AG04449 (cell line): Measurements from ENCODE around the gene MAP3K8.

Source experiments
- CTCF ChIA-PET: fragments of 350-600 bp; formaldehyde crosslinking; extraction: SDS; loops from one replicate; lab custom pipeline; 2021; ENCODE audit warnings: antibody characterized with exemption; lab: Yijun Ruan, JAX
- POLR2A ChIA-PET: fragments of 400-600, 350-600 bp; formaldehyde crosslinking; extraction: SDS; loops from one replicate; lab custom pipeline; 2020; ENCODE audit warnings: antibody characterized with exemption, inconsistent platforms; lab: Yijun Ruan, JAX
- DNase-seq: peaks from one replicate; pipeline ENCODE4 v3.0.0-alpha.2; 2010; ENCODE audit warnings: low read depth, low spot score
- H3K4me3 ChIP-seq: 2 replicates; pipeline ENCODE4 v1.5.1; 2011; ENCODE audit warnings: low read depth, mild to moderate bottlenecking, control low read depth, low read length
- TF ChIP-seq, protein P1 (sequence below): IDR thresholded peaks from one replicate; pipeline ENCODE4 v1.5.1; 2011; ENCODE audit warnings: mild to moderate bottlenecking, moderate library complexity, low read length, control low read depth, inconsistent platforms; ENCODE audit not compliant: insufficient read depth; ENCODE audit errors: missing control alignments

MAP3K8 gene

DNA sequence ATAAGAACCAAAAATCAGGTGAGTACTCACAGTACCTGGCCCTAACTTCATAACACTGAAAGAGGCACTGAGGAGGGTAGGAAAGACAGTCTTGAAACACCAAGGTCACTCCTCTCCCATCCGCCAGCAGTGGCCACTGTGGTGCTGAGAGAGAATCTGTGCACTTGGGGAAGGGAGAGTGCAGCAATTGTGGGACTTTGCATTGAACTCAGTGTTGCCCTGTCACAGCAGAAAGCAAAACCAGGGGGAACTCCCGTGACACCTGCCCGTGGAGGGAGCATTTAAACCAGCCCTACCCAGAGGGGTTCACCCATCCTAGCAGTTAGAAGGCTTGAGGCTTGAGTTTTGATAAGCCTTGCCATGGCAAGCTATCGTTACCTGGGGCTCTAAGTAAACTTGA is 35.2 kb upstream of the MAP3K8 start:
- TF ChIP-seq, protein P1, sequence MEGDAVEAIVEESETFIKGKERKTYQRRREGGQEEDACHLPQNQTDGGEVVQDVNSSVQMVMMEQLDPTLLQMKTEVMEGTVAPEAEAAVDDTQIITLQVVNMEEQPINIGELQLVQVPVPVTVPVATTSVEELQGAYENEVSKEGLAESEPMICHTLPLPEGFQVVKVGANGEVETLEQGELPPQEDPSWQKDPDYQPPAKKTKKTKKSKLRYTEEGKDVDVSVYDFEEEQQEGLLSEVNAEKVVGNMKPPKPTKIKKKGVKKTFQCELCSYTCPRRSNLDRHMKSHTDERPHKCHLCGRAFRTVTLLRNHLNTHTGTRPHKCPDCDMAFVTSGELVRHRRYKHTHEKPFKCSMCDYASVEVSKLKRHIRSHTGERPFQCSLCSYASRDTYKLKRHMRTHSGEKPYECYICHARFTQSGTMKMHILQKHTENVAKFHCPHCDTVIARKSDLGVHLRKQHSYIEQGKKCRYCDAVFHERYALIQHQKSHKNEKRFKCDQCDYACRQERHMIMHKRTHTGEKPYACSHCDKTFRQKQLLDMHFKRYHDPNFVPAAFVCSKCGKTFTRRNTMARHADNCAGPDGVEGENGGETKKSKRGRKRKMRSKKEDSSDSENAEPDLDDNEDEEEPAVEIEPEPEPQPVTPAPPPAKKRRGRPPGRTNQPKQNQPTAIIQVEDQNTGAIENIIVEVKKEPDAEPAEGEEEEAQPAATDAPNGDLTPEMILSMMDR = peak; percentile 7
- POLR2A ChIA-PET = no interaction called here
- no peak for DNase-seq
- H3K4me3 ChIP-seq = no peak overlapping the region
- CTCF ChIA-PET = interaction anchor here (1.0 to 5.3 kb wide), 4 partner anchors 15 to 193 kb away, joined by 3 to 39 read pairs (median 4); no protein-coding TSS in a partner anchor

DNA sequence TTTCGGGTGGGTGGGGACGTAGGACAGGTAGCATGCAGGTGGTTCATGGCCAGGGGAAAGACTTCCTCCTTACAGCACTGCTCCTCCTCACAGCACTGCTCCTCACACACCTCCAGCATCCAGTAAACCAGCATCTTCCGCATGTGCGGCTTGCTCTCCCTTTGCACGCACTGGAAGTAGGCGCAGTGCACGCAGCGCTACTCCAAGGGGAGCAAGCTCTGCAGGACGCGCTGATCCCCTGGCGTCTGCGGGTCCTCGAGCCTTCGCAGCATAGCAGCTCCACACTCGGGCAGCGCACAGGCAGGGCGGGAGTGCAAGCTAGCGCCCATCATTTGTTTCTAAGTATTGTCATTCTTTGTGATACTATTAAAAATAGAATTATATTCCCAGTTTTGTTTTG is 30.5 kb upstream of the MAP3K8 start:
- DNase-seq = no peak
- ChIA-PET POLR2A (no interaction called here), CTCF (no interaction called here)
- TF ChIP-seq, protein P1 = no peak
- no peak overlapping the region for H3K4me3 ChIP-seq

GRCh38 chr10:30404540-30404939 is 29.4 kb upstream of the MAP3K8 start:
- DNase-seq = no peak
- CTCF ChIA-PET = interaction anchor here (0.9 to 1.9 kb wide), 6 partner anchors 9 to 187 kb away, joined by 4 to 7 read pairs (median 6); no protein-coding TSS in a partner anchor
- TF ChIP-seq, protein P1 = no peak
- H3K4me3 ChIP-seq = no peak overlapping the region
- POLR2A ChIA-PET = no interaction called here

DNA sequence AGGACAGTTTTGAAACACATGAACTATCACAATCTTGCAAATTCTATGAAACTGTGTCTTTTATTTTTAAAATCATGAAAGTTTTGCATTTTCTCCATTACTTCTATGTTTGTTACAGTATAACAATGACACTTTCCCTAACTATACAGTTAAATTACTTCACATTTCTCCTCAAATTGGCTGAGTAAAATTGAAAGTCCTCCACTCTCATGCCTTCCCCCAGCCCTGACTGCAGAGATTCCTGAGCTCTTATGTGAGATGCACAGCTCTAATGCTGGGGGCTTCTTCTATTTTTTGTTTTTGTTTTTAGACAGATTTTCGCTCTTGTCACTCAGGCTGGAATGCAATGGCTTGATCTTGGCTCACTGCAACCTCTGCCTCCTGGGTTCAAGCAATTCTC is 22.7 kb upstream of the MAP3K8 start:
- ChIA-PET CTCF (interaction anchor here (0.8 to 6.2 kb wide), 7 partner anchors 15 to 180 kb away, joined by 3 to 52 read pairs (median 5); no protein-coding TSS in a partner anchor), POLR2A (no interaction called here)
- TF ChIP-seq, protein P1 = no peak
- H3K4me3 ChIP-seq = no peak overlapping the region
- no peak for DNase-seq

GRCh38 chr10:30412901-30413300 is 21.1 kb upstream of the MAP3K8 start:
- POLR2A ChIA-PET = interaction anchor here (0.9 kb wide), 1 partner anchor 21 kb away, joined by 4 read pairs; no protein-coding TSS in a partner anchor

GRCh38 chr10:30413996-30414576 is 19.9 kb upstream of the MAP3K8 start:
- ChIA-PET CTCF (interaction anchor here (0.6 to 6.2 kb wide), 28 partner anchors 9 to 516 kb away, joined by 3 to 52 read pairs (median 4); partner anchors contain the start of gene MAP3K8), POLR2A (interaction anchor here (0.9 kb wide), 1 partner anchor 19 kb away, joined by 4 read pairs; no protein-coding TSS in a partner anchor)
- TF ChIP-seq, protein P1 = peak; percentile 76
- no peak overlapping the region for H3K4me3 ChIP-seq
- no peak for DNase-seq

More at GRCh38 chr10:30412901-30413300, 21.1 kb upstream of the MAP3K8 start:
- TF ChIP-seq, protein P1 = no peak
- H3K4me3 ChIP-seq = no peak overlapping the region
- CTCF ChIA-PET = interaction anchor here (0.8 to 6.2 kb wide), 12 partner anchors 10 to 179 kb away, joined by 3 to 52 read pairs (median 8); partner anchors contain the start of gene MAP3K8
- no peak for DNase-seq
